SK-N-SH (cell line): ENCODE measurements around the gene PLA2G4B.

Experiments used
- CTCF ChIP-seq: fragments of 200-600 bp; sonication (generic); IDR thresholded peaks from 2 replicates; pipeline ENCODE4 v1.6.1; 2017; ENCODE audit warnings: antibody characterized with exemption, mild to moderate bottlenecking, moderate library complexity
- EP300 ChIP-seq, 2 experiments: IDR thresholded peaks; 2 replicates each; pipeline versions ENCODE4 v1.4.0 to v1.6.1; 2012; ENCODE audit warnings: borderline replicate concordance in 1 of 2, low read depth in 1 of 2, low read length in 1 of 2
- NFIC ChIP-seq: IDR thresholded peaks from 2 replicates; pipeline ENCODE4 v1.4.0; 2012; ENCODE audit warnings: borderline replicate concordance
- POLR2AphosphoS5 ChIP-seq: IDR thresholded peaks from 2 replicates; pipeline ENCODE4 v1.6.1; 2012; ENCODE audit warnings: low read depth, low read length
- USF2 ChIP-seq: fragments of 150-350 bp; IDR thresholded peaks from 2 replicates; pipeline ENCODE4 v1.6.1; 2017; ENCODE audit warnings: antibody characterized with exemption, low read length, low read depth, borderline replicate concordance
- TF ChIP-seq, protein P1 (sequence below): fragments of 150-350 bp; IDR thresholded peaks from 2 replicates; pipeline ENCODE4 v1.6.1; 2016; ENCODE audit warnings: mild to moderate bottlenecking, low read depth, low read length

DNA sequence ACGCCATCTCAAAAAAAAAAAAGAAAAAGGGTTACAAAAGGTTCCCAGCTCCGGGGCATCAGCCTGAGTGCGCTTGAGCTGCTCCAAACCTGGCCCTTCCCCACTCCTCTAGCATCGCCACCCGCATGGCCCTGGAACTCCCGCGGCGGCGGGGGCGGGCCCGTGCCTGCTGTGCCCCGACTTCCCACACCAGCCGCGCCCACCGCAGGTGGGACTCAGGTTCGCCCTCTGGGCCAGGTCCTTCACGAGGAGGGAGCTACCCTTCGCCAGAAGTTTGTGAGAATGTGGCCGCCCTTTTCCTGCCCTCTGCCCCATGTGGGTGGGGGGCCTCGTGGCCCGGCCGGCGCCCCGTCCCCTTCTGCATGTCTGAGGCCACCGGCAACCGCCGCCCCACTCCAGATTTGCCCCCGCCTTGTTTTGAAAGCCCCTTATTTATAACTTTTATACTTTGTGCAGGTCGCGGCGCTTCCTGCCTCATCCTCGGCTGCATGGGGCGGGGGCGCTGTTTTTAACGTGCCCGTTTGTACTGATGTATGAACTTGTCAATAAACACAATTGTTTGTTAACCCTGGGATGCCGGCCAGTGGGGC is 11.3 kb upstream of the PLA2G4B start:
- TF ChIP-seq CTCF (no peak), USF2 (no peak), POLR2AphosphoS5 (no peak), EP300 (IDR thresholded peaks at IDR 0.05; ENCODE audit: borderline replicate concordance in 1 of 2, low read depth in 1 of 2, low read length in 1 of 2) (no peak), NFIC (no peak)
- TF ChIP-seq, protein P1, sequence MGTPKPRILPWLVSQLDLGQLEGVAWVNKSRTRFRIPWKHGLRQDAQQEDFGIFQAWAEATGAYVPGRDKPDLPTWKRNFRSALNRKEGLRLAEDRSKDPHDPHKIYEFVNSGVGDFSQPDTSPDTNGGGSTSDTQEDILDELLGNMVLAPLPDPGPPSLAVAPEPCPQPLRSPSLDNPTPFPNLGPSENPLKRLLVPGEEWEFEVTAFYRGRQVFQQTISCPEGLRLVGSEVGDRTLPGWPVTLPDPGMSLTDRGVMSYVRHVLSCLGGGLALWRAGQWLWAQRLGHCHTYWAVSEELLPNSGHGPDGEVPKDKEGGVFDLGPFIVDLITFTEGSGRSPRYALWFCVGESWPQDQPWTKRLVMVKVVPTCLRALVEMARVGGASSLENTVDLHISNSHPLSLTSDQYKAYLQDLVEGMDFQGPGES, result no peak
